HG03097 (cell line): ENCODE results near the gene EVI5.

ENCODE experiments used
- ATAC-seq: cut with Tn5 transposase; IDR thresholded peaks from one replicate; pipeline ENCODE4 v1.9.1; 2021; ENCODE audit not compliant: unreplicated experiment, low FRiP score

The EVI5 gene

DNA sequence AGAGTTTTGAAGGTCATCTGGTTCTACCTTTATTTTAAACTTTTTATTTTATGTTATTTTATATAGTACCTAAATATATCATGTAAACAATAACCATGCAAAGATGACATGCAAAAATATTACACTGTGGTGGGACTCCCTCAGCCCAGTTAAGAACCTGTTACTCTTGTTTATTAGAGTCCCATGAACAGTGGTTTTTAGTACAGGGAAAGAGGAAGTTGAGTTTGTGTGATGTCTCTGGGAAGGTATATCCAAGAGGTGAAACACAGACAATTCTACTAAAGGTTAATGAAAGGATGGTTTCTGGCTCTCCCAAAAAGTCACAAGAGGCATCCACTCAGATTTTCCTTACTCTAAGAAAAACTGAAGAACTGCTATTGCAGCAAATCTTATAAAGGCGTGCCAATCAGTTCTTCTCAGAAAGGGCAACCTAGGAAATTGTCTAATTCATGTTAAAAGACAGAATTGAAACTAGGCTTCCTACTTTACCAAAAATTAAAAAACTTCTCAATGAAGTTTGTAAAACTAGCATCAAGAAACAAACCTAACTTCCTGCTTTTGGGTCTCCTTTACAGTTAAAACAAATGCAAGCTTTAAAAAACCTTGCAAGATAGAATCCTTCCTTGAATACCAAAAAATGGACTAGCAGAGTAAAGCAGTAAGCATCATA is 318.1 kb downstream of the EVI5 start:
- no peak for ATAC-seq

DNA sequence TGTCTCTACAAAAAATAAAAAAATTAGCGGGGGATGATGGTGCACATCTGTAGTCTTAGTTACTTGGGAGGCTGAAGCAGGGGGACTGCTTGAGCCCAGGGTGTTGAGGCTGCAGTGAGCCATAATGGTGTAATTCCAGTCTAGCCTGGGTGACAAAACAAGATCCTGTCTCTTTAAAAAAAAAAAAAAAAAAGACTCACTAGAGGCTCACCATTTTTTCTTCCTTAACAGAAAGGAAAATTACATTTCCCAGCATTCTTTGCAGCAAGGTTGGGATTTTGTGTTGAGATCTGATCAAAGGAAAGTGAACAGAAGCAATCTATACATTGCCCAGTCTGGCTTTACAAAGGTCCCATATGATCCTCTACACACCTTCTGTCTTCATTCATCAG is 319.7 kb downstream of the EVI5 start:
- no peak for ATAC-seq

DNA sequence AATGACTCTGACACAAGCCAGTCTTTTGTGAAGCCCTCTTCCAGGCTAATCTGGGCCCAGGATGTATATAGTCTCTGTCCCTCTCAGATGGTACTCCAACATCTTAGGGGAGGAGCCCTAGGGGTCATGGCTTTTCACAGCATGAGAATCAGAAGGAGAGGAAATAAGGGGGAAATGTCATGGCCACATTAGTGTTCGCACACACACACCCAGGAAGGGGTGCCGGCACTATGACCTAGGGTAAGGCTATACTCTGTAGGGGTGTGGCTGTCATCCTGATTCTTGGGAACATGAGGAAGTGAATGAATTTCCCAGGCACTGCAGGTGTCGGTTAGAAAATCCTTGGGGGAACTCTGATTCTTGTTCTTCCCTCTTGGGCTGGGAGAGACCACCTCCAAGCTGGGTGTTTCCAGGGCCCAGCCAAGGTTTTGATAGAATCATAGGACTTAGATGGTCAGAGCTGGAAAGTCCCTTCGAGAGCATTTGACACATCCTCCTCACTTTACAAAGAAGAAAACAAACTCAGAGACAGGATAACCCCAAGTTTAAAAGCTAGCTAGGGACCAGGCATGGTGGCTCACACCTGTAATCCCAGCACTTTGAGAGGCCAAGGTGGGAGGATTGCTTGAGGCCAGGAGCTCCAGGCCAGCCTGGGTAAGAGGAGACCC is 320.2 kb downstream of the EVI5 start:
- ATAC-seq, result no peak

DNA sequence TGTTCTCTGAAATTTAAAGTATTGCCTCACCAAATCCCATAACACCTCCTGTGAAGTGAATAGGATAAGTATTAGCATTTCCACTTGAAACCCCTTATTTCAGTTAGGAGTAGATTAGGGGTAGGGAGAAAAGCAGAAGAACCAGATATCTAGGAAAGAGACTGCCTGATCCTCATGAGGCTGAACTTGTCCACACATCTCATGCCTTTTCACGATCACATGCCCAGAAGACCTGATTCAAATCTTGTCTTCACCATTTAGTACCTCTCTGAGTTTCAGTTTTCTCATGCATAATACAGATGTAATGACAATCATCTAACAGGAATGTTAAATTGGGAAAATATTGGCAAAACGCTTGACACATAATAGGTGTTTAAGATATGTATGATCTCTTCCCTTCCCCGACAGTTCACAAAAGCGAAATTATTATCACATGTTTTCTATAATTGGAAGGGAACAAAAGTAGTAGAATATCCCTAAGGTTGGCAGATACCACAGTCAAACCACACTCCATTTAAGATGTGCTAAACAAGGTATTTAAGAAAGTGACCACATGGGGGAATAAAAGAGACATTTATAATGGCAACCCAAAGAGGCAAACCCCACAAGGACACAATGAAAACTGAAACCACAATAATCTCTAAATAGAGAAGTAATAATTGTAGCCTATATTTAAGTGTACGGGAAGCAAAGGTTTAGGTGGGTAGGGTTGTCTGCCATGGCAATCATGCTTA is 323.4 kb downstream of the EVI5 start:
- ATAC-seq, result peak; percentile 64

DNA sequence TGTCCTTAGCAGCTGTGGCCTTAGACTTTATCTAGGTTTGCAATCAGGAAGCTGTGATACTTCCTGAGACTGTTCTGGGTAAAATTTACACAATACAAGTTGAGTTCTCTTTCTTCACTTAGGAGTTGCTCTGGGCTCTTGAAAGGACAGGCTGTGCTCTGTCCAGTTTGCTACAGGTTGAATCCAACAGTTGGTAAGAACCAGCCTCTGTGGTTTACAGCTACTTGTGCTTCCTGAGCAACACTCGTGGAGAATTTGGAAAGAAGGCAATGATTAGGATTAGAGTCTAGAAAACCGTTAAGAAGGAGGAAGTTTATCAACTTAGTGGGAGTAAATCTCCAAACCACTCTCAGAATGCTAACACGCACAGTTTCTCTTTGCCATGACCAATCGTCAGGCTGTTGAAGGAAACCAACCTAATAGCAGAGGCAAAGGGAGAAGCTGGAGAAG is 325.0 kb downstream of the EVI5 start:
- no peak for ATAC-seq
